Rectal smooth muscle tissue (tissue), 1 donor: Measurements from ENCODE around the gene CPNE8.
"Not testable (repeated sequence)": the region's sequence is repeated elsewhere in the genome, so short reads cannot be mapped to it uniquely, and the experiment has no call there.

ENCODE experiments used
- H3K27ac ChIP-seq: one replicate; pipeline ENCODE4 v1.7.0; 2013; ENCODE audit warnings: low read depth, low read length, inconsistent platforms
- H3K27me3 ChIP-seq: one replicate; pipeline ENCODE4 v1.7.0; 2013; ENCODE audit warnings: low read length; ENCODE audit not compliant: control insufficient read depth, insufficient read depth
- H3K36me3 ChIP-seq: one replicate; pipeline ENCODE4 v1.7.0; 2013; ENCODE audit warnings: low read length; ENCODE audit not compliant: control insufficient read depth, insufficient read depth
- H3K4me1 ChIP-seq: one replicate; pipeline ENCODE4 v1.7.0; 2013; ENCODE audit warnings: low read length; ENCODE audit not compliant: control insufficient read depth, insufficient read depth
- H3K4me3 ChIP-seq: one replicate; pipeline ENCODE4 v1.7.0; 2013; ENCODE audit warnings: low read length
- H3K9ac ChIP-seq: one replicate; pipeline ENCODE4 v1.7.0; 2013; ENCODE audit warnings: low read length

Gene CPNE8

GRCh38 chr12:38742496-38742895, 162.9 kb downstream of the CPNE8 start:
- H3K4me3 ChIP-seq, H3K27me3 ChIP-seq, H3K27ac ChIP-seq, H3K9ac ChIP-seq, H3K4me1 ChIP-seq, H3K36me3 ChIP-seq: not testable (repeated sequence)

GRCh38 chr12:38736821-38737220, 168.6 kb downstream of the CPNE8 start:
- no peak overlapping the region for H3K27ac ChIP-seq
- no peaks in the 10 kb centered on the region for H3K36me3 ChIP-seq
- no peaks in the 10 kb centered on the region for H3K27me3 ChIP-seq
- H3K9ac ChIP-seq = no peak overlapping the region
- H3K4me1 ChIP-seq = no peaks in the 10 kb centered on the region
- H3K4me3 ChIP-seq = no peak overlapping the region

GRCh38 chr12:38732761-38733160, 172.6 kb downstream of the CPNE8 start:
- Histone ChIP-seq H3K36me3 (no peaks in the 10 kb centered on the region), H3K27me3 (no peaks in the 10 kb centered on the region), H3K4me3 (no peak overlapping the region), H3K9ac (no peak overlapping the region), H3K4me1 (no peaks in the 10 kb centered on the region), H3K27ac (no peak overlapping the region)

- H3K27me3 ChIP-seq = no peaks in the 10 kb centered on the region
- no peak overlapping the region for H3K27ac ChIP-seq
- H3K4me3 ChIP-seq = no peak overlapping the region
- H3K4me1 ChIP-seq = no peaks in the 10 kb centered on the region
- H3K36me3 ChIP-seq = no peaks in the 10 kb centered on the region
- H3K9ac ChIP-seq = no peak overlapping the region
Measured at GRCh38 chr12:38728894-38729293, 176.5 kb downstream of the CPNE8 start.

- H3K4me1 ChIP-seq = no peaks in the 10 kb centered on the region
- no peaks in the 10 kb centered on the region for H3K27me3 ChIP-seq
- no peak overlapping the region for H3K9ac ChIP-seq
- no peaks in the 10 kb centered on the region for H3K36me3 ChIP-seq
- no peak overlapping the region for H3K27ac ChIP-seq
- no peak overlapping the region for H3K4me3 ChIP-seq
Measured at GRCh38 chr12:38721611-38722252, 183.7 kb downstream of the CPNE8 start.

- no peak overlapping the region for H3K27ac ChIP-seq
- H3K4me1 ChIP-seq = no peaks in the 10 kb centered on the region
- no peak overlapping the region for H3K9ac ChIP-seq
- no peaks in the 10 kb centered on the region for H3K27me3 ChIP-seq
- no peaks in the 10 kb centered on the region for H3K36me3 ChIP-seq
- H3K4me3 ChIP-seq = no peak overlapping the region
Measured at GRCh38 chr12:38720661-38721060, 184.7 kb downstream of the CPNE8 start.

- no peaks in the 10 kb centered on the region for H3K27me3 ChIP-seq
- H3K36me3 ChIP-seq = no peaks in the 10 kb centered on the region
- H3K4me3 ChIP-seq = no peak overlapping the region
- no peak overlapping the region for H3K27ac ChIP-seq
- no peaks in the 10 kb centered on the region for H3K4me1 ChIP-seq
- H3K9ac ChIP-seq = no peak overlapping the region
Measured at GRCh38 chr12:38713294-38713693, 192.1 kb downstream of the CPNE8 start.

GRCh38 chr12:38711054-38711453, 194.3 kb downstream of the CPNE8 start:
- Histone ChIP-seq H3K27me3 (no peaks in the 10 kb centered on the region), H3K4me3 (no peak overlapping the region), H3K9ac (no peak overlapping the region), H3K4me1 (no peaks in the 10 kb centered on the region), H3K36me3 (no peaks in the 10 kb centered on the region), H3K27ac (no peak overlapping the region)

- Histone ChIP-seq H3K9ac (no peak overlapping the region), H3K36me3 (no peaks in the 10 kb centered on the region), H3K4me1 (no peaks in the 10 kb centered on the region), H3K27ac (no peak overlapping the region), H3K4me3 (no peak overlapping the region), H3K27me3 (no peaks in the 10 kb centered on the region)
Measured at GRCh38 chr12:38708466-38708865, 196.9 kb downstream of the CPNE8 start.

- Histone ChIP-seq H3K27ac (no peak overlapping the region), H3K9ac (no peak overlapping the region), H3K4me1 (no peaks in the 10 kb centered on the region), H3K27me3 (no peaks in the 10 kb centered on the region), H3K4me3 (no peak overlapping the region), H3K36me3 (no peaks in the 10 kb centered on the region)
Measured at GRCh38 chr12:38707648-38708047, 197.7 kb downstream of the CPNE8 start.

GRCh38 chr12:38697289-38697688, 208.1 kb downstream of the CPNE8 start:
- H3K4me1 ChIP-seq = no peaks in the 10 kb centered on the region
- no peaks in the 10 kb centered on the region for H3K36me3 ChIP-seq
- no peak overlapping the region for H3K27ac ChIP-seq
- no peaks in the 10 kb centered on the region for H3K27me3 ChIP-seq
- no peak overlapping the region for H3K4me3 ChIP-seq
- H3K9ac ChIP-seq = no peak overlapping the region

- Histone ChIP-seq H3K9ac (no peak overlapping the region), H3K27ac (no peak overlapping the region), H3K4me3 (no peak overlapping the region), H3K27me3 (no peaks in the 10 kb centered on the region), H3K4me1 (no peaks in the 10 kb centered on the region), H3K36me3 (no peaks in the 10 kb centered on the region)
Measured at GRCh38 chr12:38695057-38695456, 210.3 kb downstream of the CPNE8 start.

GRCh38 chr12:38691164-38691563, 214.2 kb downstream of the CPNE8 start:
- H3K4me1 ChIP-seq = no peaks in the 10 kb centered on the region
- no peaks in the 10 kb centered on the region for H3K27me3 ChIP-seq
- no peak overlapping the region for H3K27ac ChIP-seq
- no peak overlapping the region for H3K9ac ChIP-seq
- H3K4me3 ChIP-seq = no peak overlapping the region
- no peaks in the 10 kb centered on the region for H3K36me3 ChIP-seq
